CD1c-positive myeloid dendritic cell (primary cell): ENCODE measurements around the gene CD2.
"Not testable (repeated sequence)": the region's sequence is repeated elsewhere in the genome, so short reads cannot be mapped to it uniquely, and the experiment has no call there.

Experiments
- DNase-seq: peaks from one replicate; pipeline ENCODE4 v3.0.0-alpha.2; 2016; ENCODE audit errors: extremely low spot score

CD2 gene

DNA sequence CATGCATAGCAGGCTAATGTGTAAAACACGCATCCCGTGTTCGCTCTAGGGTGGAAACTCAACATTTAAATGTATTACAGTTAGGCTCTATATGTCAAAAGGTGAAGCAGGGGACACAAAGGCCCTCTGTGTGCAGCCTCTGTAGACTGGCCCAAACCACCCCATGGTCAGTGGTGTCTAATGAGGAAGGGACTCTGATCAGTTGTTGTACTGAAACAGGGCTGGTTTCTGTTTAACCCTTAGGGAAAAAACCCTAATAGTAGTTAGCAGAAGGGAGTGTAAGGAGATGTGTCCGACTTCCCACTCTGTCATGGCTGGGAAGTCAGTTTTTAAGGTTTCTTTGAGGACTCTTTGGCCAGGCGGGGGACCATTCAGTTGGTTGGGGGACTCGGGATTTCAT, 21.5 kb upstream of the CD2 start:
- DNase-seq, result no peak

DNA sequence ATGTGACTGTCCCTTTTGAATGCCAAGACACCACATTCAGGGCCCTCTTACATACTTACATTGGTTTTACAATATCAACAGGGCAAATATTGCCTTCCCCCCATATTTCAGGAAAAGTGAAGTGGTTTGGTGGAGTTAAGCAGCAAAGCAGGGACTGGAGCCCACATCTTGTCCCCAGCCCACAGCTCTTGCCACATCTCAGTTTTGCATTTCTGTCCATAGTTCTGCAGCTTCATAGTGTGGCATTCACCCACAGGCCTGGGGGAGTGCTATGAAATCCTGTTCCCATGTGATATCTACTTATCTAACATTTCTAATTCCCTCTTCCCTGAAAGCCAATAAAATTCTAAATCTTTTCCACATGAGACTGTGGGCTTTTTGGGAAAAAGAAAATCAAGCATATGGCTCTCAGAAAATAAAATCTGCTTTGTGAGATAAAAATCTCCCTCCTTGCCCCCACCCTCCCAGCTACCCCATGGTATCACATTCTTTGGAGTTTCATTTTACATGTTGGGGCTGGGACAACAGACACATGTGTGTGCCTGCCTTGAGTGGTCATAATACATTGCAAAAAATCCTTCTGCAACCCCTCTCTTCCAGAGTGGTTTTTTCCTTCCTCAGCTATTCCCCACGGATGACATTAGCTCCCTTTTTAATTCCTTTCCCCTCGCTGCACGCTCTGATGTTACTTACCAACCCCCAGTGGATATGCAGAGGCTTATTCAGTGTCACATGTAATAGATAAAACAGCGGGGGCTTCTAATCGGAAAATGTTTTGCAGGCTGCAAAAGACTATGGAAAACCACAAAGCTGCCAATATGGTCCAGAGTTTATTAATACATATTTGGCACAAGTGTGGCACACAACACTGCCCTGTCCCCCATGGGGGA, 20.5 kb upstream of the CD2 start:
- peak; percentile 43 for DNase-seq

DNA sequence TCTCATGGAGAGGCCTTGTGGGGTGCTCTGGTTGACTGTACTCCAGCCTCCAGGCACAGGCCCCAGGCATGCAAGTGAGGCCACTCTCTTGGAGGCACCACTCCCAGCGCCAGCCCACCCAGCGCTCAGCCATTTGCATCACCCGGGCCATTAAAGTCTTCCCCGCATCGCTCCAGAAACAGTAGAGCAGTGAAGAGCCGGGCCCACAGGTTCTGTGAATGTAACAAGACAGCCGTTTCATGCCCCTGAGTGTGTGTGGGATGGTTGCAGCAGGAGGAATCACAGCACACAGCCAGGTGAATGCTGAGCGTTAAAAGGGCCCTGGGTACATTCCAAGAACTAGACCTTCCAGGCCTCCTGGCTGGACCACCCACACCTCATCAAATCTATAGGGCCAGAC, 19.0 kb upstream of the CD2 start:
- DNase-seq, result no peak

- peak; percentile 73 for DNase-seq
Observed at GRCh38 chr1:116737020-116737854, 17.0 kb upstream of the CD2 start.

- DNase-seq, result peak; percentile 35
Observed at GRCh38 chr1:116737855-116738321, 16.3 kb upstream of the CD2 start.

GRCh38 chr1:116738673-116739370, 15.4 kb upstream of the CD2 start:
- DNase-seq, result peak; percentile 55

DNA sequence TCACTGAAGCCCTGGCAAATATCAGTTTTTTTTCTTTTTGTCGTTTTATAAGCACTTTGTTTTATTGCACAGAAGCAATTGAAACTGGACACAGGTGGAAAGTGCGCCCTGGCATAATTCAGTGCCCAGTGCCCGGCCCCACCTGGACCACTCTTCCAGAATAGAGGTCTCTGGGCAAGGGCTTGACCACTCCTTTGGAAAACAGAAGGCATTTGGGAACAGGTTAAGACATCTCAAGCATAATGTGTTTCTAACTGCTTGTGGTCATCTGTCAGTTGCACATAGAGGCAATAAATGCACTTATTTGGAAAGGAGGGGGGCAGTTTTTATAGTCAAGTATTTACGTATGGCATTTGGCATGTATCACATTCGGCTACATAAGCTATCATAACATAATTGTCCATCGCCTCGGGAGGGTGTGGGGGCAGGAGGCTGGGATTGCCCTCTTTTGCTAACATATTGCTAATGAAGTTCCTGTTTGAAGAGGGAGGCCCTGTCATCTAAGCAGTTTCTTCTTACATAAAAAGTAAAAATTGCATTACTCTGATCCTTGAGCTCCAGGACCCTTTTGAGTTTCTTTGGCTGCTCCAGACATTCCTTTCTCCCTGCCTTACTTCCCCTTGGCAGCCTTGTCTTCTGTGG, 14.7 kb upstream of the CD2 start:
- DNase-seq, result peak; percentile 12

DNA sequence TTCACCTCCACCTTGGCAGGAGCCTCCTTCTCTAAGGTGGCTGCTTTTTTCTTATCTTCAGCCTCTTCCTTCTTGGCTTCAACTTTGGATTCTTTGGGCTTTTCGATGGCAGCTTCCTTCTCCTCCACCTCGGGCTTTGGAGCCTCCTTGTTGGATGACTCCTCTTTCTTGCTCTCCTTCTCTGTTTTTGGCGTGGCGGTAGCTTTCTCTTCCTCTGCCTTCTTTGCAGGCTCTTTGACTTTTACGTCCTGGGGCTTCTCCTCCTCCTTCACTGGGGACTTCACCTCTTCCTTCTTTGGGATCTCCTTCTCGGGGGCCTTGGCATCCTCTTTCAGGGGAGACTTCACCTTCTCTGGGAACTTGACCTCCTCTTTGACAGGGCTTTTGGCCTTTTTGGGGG, 13.9 kb upstream of the CD2 start:
- DNase-seq, result no peak

- DNase-seq, result peak; percentile 39
Observed at GRCh38 chr1:116740746-116741145, 13.5 kb upstream of the CD2 start.

DNA sequence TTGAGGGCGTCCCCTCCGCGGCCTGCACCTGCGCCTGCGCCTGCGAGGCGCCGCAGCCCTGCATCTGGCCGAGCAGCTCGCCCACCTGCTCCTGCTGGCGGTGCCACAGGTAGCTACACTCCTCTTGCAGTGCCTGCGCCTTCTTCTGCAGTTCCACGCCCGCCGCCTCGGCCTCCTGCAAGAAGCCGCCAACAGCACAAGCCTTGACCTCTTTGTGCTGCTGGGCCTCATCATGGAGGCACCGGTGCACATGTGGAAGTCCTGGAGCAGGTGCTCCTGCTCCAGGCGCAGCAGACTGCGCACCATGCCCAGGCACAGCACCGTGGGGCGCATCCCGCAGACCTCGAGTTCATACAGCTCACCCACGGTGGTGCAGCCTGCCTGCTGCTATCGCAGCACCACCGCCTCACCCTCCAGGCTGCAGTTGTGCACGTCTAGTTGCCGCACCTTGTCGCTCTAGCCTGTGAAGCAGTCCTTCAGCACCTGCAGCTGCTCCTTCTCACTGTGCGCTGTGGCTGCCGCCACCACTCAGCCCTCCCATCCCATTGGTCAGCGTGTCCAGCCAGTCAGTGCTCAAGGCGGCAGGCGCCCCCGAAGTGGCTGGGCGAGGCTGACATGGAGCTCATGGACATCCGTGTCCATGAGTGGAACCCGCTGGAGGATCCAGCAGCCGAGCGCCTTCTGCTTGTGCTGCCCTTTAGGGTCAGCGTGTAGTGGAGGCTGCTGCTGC, 12.2 kb upstream of the CD2 start:
- DNase-seq, result no peak

GRCh38 chr1:116743535-116743934, 10.7 kb upstream of the CD2 start:
- no peak for DNase-seq

GRCh38 chr1:116748272-116748671, 6.0 kb upstream of the CD2 start:
- no peak for DNase-seq

DNA sequence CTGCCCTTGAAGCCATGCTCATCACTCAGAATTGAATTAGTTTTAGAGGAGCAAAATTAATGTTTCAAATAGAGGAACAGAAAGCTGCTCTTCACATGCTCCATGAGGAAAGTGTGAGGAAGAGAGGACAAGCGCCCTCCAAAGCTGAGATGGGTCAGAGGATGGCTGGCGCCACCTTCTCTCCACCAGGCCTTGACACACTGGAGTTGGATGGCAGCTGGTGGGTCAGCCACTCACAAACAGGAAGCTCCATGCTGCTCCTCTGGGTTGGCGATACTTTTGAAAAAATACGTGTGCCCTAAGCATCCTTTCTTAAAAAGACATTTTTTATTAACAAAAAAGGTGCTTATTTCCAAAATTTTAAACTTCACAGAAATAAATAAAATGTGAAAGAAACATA, 3.1 kb upstream of the CD2 start:
- peak; percentile 37 for DNase-seq

DNA sequence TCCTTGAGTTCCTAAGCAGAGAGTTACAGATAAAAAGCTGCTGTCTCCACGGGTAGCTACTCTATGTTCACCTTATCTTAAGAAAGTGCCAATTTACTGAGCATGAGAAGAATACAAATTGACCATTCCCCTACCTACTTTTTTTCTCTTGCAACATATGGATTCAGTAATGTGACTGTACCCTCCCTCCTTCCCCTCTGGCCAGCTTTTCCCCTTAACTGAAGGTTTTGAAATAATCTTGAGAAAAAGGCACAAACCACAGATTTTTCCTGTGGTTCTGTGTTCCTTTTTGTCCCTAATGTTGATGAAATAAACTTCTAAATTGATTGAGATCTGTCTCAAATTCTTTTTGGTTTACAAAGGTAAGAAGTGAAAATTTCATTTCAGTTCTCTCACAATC, 2.6 kb upstream of the CD2 start:
- DNase-seq, result peak; percentile 37

- DNase-seq, result no peak
Observed at GRCh38 chr1:116753312-116753711, 918 bp upstream of the CD2 start.

DNA sequence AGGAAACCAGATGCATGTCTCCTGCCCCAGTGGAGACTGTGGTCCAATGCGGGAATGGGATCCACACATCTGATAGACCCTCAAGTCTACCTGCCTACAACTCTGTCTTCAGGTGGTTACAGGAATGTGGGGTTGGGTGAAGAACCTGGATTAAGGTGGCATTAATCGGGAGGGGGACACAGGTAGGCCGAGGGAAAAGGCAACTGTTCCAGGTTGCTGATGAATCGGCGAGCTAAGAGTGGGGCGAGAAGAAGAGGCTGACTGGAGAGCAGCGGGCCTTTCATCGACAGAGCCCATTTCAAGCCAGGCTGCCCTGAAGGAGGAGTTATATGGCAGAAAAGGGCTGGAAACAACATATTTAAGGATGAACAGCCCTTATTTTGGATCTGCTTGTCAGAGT, 836 bp downstream of the CD2 start:
- DNase-seq, result no peak

DNA sequence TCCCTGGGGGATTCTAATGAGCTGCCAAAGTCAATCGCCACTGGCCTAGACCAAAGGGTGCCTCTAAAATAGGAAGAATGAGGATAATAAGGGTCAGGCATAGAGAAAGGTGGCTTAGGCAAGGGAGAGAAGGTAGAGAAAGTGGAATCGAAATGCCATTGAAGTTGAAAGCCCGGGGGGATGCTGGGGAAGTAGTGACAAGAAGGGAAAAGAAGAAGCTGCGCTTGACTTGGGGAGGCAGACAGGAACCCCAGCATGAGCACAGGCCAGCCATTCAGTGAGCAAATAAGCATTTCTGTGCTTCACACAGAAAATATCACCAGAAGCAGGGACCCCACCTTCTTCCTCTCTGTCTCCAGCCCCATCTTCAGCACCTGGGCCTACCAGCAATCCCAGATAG, 1.5 kb downstream of the CD2 start:
- DNase-seq, result no peak

DNA sequence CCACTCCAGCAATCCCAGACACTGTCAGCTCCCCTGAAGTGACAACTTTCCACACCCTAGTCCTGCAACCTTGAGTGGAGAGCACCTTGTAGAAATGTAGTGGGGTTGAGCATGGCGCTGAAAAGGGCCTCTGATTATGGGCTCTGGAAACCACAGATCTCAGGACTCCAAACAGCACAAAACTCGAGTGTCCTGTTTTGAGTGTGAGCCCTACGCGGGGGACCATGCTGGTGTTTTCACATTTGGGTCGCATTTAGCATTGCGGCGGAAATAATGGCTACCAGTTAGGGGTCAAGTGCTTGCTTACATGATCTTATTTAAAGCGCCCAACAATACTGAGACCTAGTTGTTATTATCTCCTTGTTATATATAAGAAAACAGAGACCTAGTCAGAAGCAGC, 1.9 kb downstream of the CD2 start:
- DNase-seq, result not testable (repeated sequence)

- not testable (repeated sequence) for DNase-seq
Observed at GRCh38 chr1:116758456-116758815, 4.2 kb downstream of the CD2 start.

- DNase-seq, result no peak
Observed at GRCh38 chr1:116759636-116760035, 5.4 kb downstream of the CD2 start.

- no peak for DNase-seq
Observed at GRCh38 chr1:116760487-116760886, 6.3 kb downstream of the CD2 start.
